SU-DHL-6 (cell line): Measurements from ENCODE around the gene MROH8.
"Not testable (repeated sequence)": the region's sequence is repeated elsewhere in the genome, so short reads cannot be mapped to it uniquely, and the experiment has no call there.

Experiments
- H2AFZ ChIP-seq: fragments of 200-600 bp; sonication (generic); 2 replicates; pipeline ENCODE4 v1.6.1; 2014; ENCODE audit warnings: low read depth, mild to moderate bottlenecking, moderate library complexity, mixed read lengths, antibody characterized with exemption, low read length; ENCODE audit not compliant: severe bottlenecking
- H3F3A ChIP-seq: fragments of 200-600 bp; shearing (Covaris generic); 2 replicates; pipeline ENCODE4 v1.6.0; 2016; ENCODE audit warnings: antibody characterized with exemption, mild to moderate bottlenecking; ENCODE audit not compliant: insufficient read depth
- H3K27ac ChIP-seq: fragments of 200-600 bp; sonication (generic); 2 replicates; pipeline ENCODE4 v1.5.1; 2016; ENCODE audit warnings: low read depth, mild to moderate bottlenecking, low read length, moderate library complexity, mixed read lengths
- H3K27me3 ChIP-seq: fragments of 200-600 bp; sonication (generic), shearing (Covaris generic); 2 replicates; pipeline ENCODE4 v1.6.0; 2014; ENCODE audit warnings: mild to moderate bottlenecking, low read length
- H3K36me3 ChIP-seq: fragments of 200-600 bp; sonication (generic); 2 replicates; pipeline ENCODE4 v1.6.1; 2014; ENCODE audit warnings: mild to moderate bottlenecking, low read length, mixed read lengths
- H3K4me2 ChIP-seq: fragments of 300-600, 200-600 bp; shearing (Covaris generic), sonication (generic); 2 replicates; pipeline ENCODE4 v1.6.0; 2014; ENCODE audit warnings: low read length, low read depth, mild to moderate bottlenecking; ENCODE audit not compliant: poor library complexity, severe bottlenecking
- H3K4me3 ChIP-seq: fragments of 200-600 bp; sonication (generic); 2 replicates; pipeline ENCODE4 v1.5.1; 2014; ENCODE audit warnings: antibody characterized with exemption, low read length, mild to moderate bottlenecking, mixed read lengths; ENCODE audit not compliant: insufficient read depth, poor library complexity, severe bottlenecking
- H3K79me2 ChIP-seq: fragments of 200-600 bp; sonication (generic); 2 replicates; pipeline ENCODE4 v1.6.1; 2014; ENCODE audit warnings: mild to moderate bottlenecking, low read length, moderate library complexity; ENCODE audit not compliant: insufficient read depth
- H3K9ac ChIP-seq: fragments of 200-600 bp; sonication (generic); 2 replicates; pipeline ENCODE4 v1.7.0; 2014; ENCODE audit warnings: mild to moderate bottlenecking, low read length
- H3K9me2 ChIP-seq: fragments of 200-600 bp; sonication (generic); replicated peaks from 2 replicates; pipeline ENCODE4 v1.6.1; 2014; ENCODE audit warnings: low read length; ENCODE audit not compliant: insufficient read depth
- H3K9me3 ChIP-seq: fragments of 200-600 bp; sonication (generic); 2 replicates; pipeline ENCODE4 v1.6.1; 2014; ENCODE audit warnings: low read length, mixed read lengths; ENCODE audit not compliant: insufficient read depth
- H4K20me1 ChIP-seq: fragments of 200-600 bp; sonication (generic); 2 replicates; pipeline ENCODE4 v1.6.1; 2014; ENCODE audit warnings: low read depth, mild to moderate bottlenecking, antibody characterized with exemption, low read length, moderate library complexity, mixed read lengths
- EZH2phosphoT487 ChIP-seq: fragments of 200-600 bp; sonication (generic), shearing (Covaris generic); conservative IDR thresholded peaks from 2 replicates; pipeline ENCODE4 v1.6.1; 2018; ENCODE audit warnings: mild to moderate bottlenecking, antibody characterized with exemption, low read length, moderate library complexity, mixed read lengths
- TF ChIP-seq, protein P1 (sequence below): fragments of 200-600 bp; sonication (generic); IDR thresholded peaks from one replicate; pipeline ENCODE4 v1.5.1; 2017; ENCODE audit warnings: antibody characterized with exemption, mild to moderate bottlenecking, low read length, moderate library complexity; ENCODE audit not compliant: insufficient read depth, poor library complexity, severe bottlenecking

Gene MROH8

DNA sequence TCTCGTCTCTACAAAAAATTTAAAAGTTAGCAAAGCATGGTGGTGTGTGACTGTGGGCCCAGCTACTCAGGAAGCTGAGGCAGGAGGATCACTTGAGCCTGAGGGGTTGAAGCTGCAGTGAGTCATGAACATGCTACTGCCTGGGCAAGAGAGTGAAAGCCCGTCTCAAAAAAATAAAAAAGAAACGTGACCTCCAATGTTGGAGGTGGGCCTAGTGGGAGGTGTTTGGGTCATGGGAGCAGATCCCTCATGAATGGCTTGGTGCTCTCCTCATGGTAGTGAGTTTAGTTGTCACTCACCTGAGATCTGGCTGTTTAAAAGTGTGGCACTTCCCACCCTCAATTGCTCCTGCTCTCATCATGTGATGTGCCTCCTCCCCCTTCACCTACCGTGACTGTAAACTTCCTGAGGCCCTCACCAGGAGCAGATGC is 107.9 kb downstream of the MROH8 start:
- Histone ChIP-seq H3K4me2 (peak overlapping the region; percentile 54), H3K79me2 (peaks cover 39% of the 10 kb centered on the region)

DNA sequence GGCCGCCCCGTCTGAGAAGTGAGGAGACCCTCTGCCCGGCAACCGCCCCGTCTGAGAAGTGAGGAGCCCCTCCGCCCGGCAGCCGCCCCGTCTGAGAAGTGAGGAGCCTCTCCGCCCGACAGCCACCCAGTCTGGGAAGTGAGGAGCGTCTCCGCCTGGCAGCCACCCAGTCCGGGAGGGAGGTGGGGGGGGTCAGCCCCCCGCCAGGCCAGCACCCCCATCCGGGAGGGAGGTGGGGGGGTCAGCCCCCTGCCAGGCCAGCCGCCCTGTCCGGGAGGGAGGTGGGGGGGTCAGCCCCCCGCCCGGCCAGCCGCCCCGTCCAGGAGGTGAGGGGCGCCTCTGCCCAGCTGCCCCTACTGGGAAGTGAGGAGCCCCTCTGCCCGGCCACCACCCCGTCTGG is 109.8 kb downstream of the MROH8 start:
- H3K36me3 ChIP-seq, result peaks cover 32% of the 10 kb centered on the region
- H3K4me3 ChIP-seq, H4K20me1 ChIP-seq, H3K9me3 ChIP-seq, H3K9me2 ChIP-seq, H3K9ac ChIP-seq, H3K27me3 ChIP-seq, H3K4me2 ChIP-seq, H2AFZ ChIP-seq, H3K27ac ChIP-seq: not testable (repeated sequence)
- peaks cover 24% of the 10 kb centered on the region for H3K79me2 ChIP-seq
- H3F3A ChIP-seq, result peaks cover 42% of the 10 kb centered on the region

More for the DNA sequence above, 107.9 kb downstream of the MROH8 start:
- Histone ChIP-seq H4K20me1 (no peaks in the 10 kb centered on the region), H3K27me3 (no peaks in the 10 kb centered on the region), H3K4me3 (no peak overlapping the region), H3F3A (peaks cover 50% of the 10 kb centered on the region), H3K9ac (no peak overlapping the region), H3K9me3 (no peaks in the 10 kb centered on the region), H3K36me3 (peaks cover 30% of the 10 kb centered on the region), H3K27ac (peak overlapping the region; percentile 87), H3K9me2 (no peaks in the 10 kb centered on the region), H2AFZ (no peak overlapping the region)
- TF ChIP-seq EZH2phosphoT487, result no peak
- TF ChIP-seq, protein P1, sequence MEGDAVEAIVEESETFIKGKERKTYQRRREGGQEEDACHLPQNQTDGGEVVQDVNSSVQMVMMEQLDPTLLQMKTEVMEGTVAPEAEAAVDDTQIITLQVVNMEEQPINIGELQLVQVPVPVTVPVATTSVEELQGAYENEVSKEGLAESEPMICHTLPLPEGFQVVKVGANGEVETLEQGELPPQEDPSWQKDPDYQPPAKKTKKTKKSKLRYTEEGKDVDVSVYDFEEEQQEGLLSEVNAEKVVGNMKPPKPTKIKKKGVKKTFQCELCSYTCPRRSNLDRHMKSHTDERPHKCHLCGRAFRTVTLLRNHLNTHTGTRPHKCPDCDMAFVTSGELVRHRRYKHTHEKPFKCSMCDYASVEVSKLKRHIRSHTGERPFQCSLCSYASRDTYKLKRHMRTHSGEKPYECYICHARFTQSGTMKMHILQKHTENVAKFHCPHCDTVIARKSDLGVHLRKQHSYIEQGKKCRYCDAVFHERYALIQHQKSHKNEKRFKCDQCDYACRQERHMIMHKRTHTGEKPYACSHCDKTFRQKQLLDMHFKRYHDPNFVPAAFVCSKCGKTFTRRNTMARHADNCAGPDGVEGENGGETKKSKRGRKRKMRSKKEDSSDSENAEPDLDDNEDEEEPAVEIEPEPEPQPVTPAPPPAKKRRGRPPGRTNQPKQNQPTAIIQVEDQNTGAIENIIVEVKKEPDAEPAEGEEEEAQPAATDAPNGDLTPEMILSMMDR, result no peak

DNA sequence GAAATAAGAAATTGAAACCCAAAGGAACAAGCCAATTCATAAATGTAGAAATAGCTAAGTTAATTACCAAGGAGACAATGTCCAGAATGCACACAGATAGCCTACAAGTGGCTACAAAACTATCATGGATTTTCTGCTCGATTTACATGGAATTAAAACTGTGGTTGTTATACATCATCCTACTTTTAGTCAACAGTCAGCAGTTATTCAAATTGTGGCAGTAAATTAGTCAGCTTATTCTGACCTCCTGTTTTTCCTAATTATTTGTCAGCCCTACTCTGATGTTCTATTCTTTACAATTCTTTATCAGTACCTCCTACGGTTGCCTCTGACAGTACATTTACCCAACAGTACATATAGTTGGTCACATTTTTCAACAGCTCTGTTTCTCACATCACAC is 113.2 kb downstream of the MROH8 start:
- H2AFZ ChIP-seq, result no peak overlapping the region
- H3K9me2 ChIP-seq, result no peaks in the 10 kb centered on the region
- TF ChIP-seq, protein P1, result no peak
- no peak for TF ChIP-seq EZH2phosphoT487
- H3K4me2 ChIP-seq, result no peak overlapping the region
- H4K20me1 ChIP-seq, result no peaks in the 10 kb centered on the region
- H3F3A ChIP-seq, result peaks cover 9% of the 10 kb centered on the region
- H3K27me3 ChIP-seq, result no peaks in the 10 kb centered on the region
- no peaks in the 10 kb centered on the region for H3K9me3 ChIP-seq
- peaks cover 39% of the 10 kb centered on the region for H3K36me3 ChIP-seq
- no peak overlapping the region for H3K9ac ChIP-seq
- H3K4me3 ChIP-seq, result no peak overlapping the region
- peaks cover 13% of the 10 kb centered on the region for H3K79me2 ChIP-seq
- H3K27ac ChIP-seq, result no peak overlapping the region

DNA sequence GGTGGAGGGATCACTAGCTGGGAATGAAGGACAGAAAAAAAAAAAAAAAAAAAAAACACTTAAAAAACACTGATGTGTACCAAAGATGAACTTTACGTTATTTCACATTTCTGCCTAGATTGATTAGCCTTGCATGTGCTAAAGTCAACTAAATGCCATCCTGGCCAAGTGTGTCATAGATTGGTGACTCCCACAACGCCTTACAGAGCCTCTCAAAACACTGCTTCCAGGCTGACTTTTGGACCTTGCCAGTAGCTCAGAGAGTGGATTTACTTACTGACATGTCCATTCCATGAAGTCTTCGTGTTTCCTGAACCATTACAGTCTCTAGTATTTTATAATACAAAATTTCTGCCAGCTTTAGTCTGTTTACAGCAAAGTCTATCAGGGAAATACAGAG is 124.1 kb downstream of the MROH8 start:
- Histone ChIP-seq H3K9me3 (no peaks in the 10 kb centered on the region), H3K79me2 (no peaks in the 10 kb centered on the region), H3K9ac (no peak overlapping the region), H2AFZ (no peak overlapping the region), H3K36me3 (peaks cover 51% of the 10 kb centered on the region), H3K27me3 (no peaks in the 10 kb centered on the region), H3K4me3 (no peak overlapping the region), H3F3A (peaks cover 17% of the 10 kb centered on the region; the same call in 1 of the 2 replicates), H4K20me1 (no peaks in the 10 kb centered on the region), H3K9me2 (no peaks in the 10 kb centered on the region), H3K27ac (no peak overlapping the region), H3K4me2 (no peak overlapping the region)
- no peak for TF ChIP-seq EZH2phosphoT487
- TF ChIP-seq, protein P1, result no peak
